AG10803 (cell line): ENCODE data around the gene PDGFD.
A peak's percentile ranks its signal among the peaks of the same experiment; 100 is the strongest.

Experiments used
- DNase-seq: peaks from one replicate; pipeline ENCODE4 v3.0.0; 2010; ENCODE audit warnings: low read depth
- H3K4me3 ChIP-seq: 2 replicates; pipeline ENCODE4 v1.5.1; 2011; ENCODE audit warnings: mild to moderate bottlenecking, low read length, control low read depth
- CTCF ChIP-seq: conservative IDR thresholded peaks from 2 replicates; pipeline ENCODE4 v1.5.1; 2011; ENCODE audit warnings: mild to moderate bottlenecking, low read length, control low read depth, inconsistent platforms

Gene PDGFD

GRCh38 chr11:104146943-104147342, 17.0 kb downstream of the PDGFD start:
- no peak for TF ChIP-seq CTCF
- no peak for DNase-seq
- H3K4me3 ChIP-seq: no peak overlapping the region

- TF ChIP-seq CTCF: no peak
- peak; percentile 82 for DNase-seq
- no peak overlapping the region for H3K4me3 ChIP-seq
Measured at GRCh38 chr11:104146421-104146820, 17.5 kb downstream of the PDGFD start.

- no peak overlapping the region for H3K4me3 ChIP-seq
- no peak for DNase-seq
- TF ChIP-seq CTCF: no peak
Measured at GRCh38 chr11:104145062-104145461, 18.9 kb downstream of the PDGFD start.

GRCh38 chr11:104142698-104143097, 21.2 kb downstream of the PDGFD start:
- no peak for TF ChIP-seq CTCF
- no peak overlapping the region for H3K4me3 ChIP-seq
- DNase-seq: no peak

- no peak for DNase-seq
- no peak for TF ChIP-seq CTCF
- H3K4me3 ChIP-seq: no peak overlapping the region
Measured at GRCh38 chr11:104136861-104137260, 27.1 kb downstream of the PDGFD start.

GRCh38 chr11:104134745-104135144, 29.2 kb downstream of the PDGFD start:
- peak; percentile 42 for DNase-seq
- H3K4me3 ChIP-seq: no peak overlapping the region
- TF ChIP-seq CTCF: no peak

- no peak overlapping the region for H3K4me3 ChIP-seq
- TF ChIP-seq CTCF: no peak
- no peak for DNase-seq
Measured at GRCh38 chr11:104130161-104130560, 33.8 kb downstream of the PDGFD start.
